Glomerular visceral epithelial cell (primary cell): ENCODE results near the gene SLC13A3.
A peak's percentile ranks its signal among the peaks of the same experiment; 100 is the strongest.

ENCODE experiments used
- DNase-seq: peaks from one replicate; pipeline ENCODE4 v3.0.0-alpha.2; 2016; ENCODE audit errors: extremely low spot score

SLC13A3 gene

DNA sequence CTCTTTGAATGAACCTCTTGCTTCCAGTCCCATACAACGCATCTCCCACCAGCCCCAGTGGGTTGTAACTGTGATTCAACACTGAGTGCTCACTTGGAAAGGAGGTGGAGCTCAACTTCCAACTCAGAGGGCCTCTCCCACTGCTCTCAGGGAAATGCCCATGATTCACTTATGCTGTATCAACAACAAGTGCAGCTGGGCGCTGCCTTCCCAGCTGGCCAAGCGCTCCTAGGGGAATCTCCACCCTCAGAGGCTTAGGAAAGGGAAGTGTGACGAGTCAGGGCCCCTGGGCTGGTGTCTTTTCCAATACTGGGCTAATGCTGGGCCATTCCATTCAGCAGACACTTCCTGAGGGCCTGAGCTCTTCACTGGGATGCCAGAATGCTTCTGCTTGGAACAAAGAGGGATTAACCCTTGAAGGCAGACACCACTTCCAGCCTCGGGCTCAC lies 92.7 kb downstream of the SLC13A3 start:
- peak; percentile 88 for DNase-seq

GRCh38 chr20:46557231-46557956 lies 93.9 kb downstream of the SLC13A3 start:
- peak; percentile 51 for DNase-seq

GRCh38 chr20:46555370-46555956 lies 95.8 kb downstream of the SLC13A3 start:
- no peak for DNase-seq

GRCh38 chr20:46554828-46555227 lies 96.4 kb downstream of the SLC13A3 start:
- no peak for DNase-seq

- no peak for DNase-seq
These were observed 97.3 kb downstream of the SLC13A3 start for GRCh38 chr20:46553926-46554325.

- DNase-seq, result no peak
These were observed 98.5 kb downstream of the SLC13A3 start for GRCh38 chr20:46552460-46553420.

DNA sequence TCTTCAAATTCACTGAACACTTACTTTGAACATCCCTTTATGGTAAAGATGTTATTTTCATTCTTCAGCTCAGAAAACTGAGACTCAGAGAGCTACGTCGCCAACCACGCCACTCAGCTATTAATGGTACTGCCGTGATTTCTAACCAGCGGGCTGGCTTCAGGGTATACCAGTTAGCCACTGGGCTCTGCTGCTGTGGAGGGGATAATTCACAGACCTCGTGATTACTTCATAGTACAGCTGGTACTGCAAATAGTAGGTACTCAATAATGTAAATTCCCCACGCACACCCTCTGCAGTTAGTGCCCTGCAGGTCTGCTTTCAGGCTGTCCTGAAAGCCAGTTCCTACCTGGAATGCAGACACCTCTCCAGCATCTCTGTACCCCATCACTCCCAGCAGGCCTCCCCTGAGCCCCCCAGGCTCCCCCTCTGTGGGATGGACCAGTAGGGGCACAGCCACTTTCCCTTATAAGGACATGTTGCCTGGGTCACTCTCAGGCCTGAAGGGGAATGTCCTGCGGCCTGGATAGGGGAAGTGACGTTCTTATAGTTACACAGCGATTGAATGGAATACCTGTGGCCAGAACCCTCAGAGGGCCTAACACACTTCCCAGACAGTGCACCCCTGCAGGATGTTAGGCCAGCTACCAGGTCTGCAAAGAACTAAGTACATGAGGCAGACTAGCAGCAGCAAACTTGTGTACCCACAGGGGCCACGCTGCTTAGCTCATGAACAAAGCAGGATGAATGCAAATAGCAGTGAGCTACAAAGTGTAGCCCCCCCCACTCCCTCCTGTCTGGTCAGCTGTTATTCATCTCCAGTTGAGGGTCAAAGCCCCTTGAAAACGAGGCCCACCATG lies 99.5 kb downstream of the SLC13A3 start:
- no peak for DNase-seq

GRCh38 chr20:46550461-46550860 lies 100.8 kb downstream of the SLC13A3 start, which contains the start of gene OCSTAMP:
Gene OCSTAMP (minus strand): TSS chr20:46550654. CDS start chr20:46550560, 94 bp downstream.
- DNase-seq, result no peak

GRCh38 chr20:46549188-46549972 lies 101.9 kb downstream of the SLC13A3 start:
- no peak for DNase-seq

GRCh38 chr20:46548688-46549087 lies 102.6 kb downstream of the SLC13A3 start:
- no peak for DNase-seq

DNA sequence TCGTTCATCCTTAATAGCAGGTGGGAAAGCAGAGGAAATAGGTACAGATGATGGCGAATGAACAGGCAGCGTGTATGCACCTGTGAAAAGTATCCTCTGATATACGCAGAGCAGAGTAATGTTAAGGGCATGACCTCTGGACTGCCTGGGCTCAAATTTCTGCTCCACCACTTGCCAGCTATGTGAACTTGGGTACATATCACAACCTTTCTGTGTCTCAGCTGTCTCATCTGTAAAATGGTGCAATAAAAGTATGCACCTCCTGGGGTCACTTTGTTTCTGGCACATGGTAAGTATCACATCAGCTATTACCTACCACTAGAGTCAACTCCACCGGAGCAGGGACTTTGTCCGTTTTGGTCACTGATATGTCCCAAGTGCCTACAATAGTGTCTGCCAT lies 103.3 kb downstream of the SLC13A3 start:
- DNase-seq, result no peak

GRCh38 chr20:46546936-46547335 lies 104.3 kb downstream of the SLC13A3 start:
- no peak for DNase-seq

DNA sequence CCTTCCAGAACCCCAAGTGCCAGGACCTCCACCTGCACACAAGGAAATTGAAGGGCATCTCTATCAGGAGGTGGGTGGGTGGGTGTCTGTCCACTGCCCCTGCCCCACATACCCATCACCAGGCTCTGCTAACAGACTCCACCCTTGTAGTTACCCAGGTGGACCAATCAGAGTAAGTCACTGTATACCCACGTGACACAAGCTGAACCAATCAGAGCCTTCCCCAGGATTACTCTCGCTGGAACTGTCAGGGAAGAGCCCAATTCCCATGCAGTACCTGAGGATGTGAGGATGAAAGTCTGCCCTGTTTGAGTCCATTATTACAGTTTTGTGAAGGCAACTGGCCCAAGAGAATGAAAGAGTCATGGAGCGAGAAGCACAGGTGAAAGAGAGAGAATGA lies 105.0 kb downstream of the SLC13A3 start:
- DNase-seq, result no peak

DNA sequence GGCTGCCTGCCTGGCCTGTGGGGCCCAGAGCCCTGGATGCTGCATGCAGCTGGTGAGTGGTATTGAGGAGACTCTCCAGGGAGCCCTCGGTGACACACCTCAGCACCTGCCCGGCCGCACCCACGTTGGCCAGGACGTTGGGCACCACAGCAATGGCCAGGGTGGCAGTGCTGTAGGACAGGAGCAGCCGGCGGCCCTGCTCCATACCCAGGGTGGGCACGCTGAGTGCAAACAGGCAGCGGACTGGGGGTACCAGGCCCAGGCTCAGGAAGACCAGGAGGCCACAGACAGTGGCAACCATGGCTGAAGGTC lies 105.5 kb downstream of the SLC13A3 start:
- DNase-seq, result no peak

GRCh38 chr20:46545077-46545826 lies 106.0 kb downstream of the SLC13A3 start:
- peak; percentile 7 for DNase-seq

- DNase-seq, result no peak
These were observed 106.7 kb downstream of the SLC13A3 start for GRCh38 chr20:46544576-46544975.

DNA sequence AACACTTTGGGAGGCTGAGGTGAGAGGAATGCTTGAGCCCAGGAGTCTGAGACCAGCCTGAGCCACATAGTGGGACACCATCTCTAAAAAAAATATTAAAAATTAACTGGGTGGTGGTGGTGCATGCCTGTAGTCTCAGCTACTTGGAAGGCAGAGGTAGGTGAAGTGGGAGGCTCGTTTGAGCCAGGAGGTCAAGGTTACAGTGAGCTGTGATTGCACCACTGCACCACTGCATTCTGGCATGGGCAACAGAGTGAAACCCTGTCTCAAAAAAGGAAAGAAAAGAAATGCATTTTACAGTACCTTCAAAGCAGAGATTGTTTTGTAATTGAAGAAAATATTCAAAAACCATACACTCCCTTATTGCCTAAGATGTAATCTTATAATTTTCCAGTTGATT lies 107.3 kb downstream of the SLC13A3 start:
- DNase-seq, result no peak

DNA sequence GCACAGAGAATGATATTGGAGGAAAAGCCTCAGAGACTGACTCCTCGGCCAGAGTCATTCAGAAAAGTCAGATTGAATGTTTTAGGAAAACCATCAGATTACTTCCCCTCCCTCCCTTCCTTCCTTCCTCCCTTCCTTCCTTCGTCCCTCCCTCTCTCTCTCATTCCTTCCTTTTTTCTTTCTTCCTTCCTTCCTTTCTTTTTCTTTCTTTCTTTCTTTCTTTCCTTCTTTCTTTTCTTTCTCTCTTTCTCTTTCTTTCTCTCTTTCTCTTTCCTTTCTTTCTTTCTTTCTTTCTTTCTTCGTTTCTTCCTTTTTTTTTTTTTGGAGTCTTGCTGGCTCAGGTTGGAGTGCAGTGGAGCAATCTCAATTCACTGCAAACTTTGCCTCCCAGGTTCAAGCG lies 108.2 kb downstream of the SLC13A3 start:
- DNase-seq, result no peak

GRCh38 chr20:46541229-46541935 lies 109.9 kb downstream of the SLC13A3 start:
- DNase-seq, result no peak
